Dermis microvascular lymphatic vessel endothelial cell (primary cell): ENCODE measurements around the gene MORC4. TPM values are rescaled to one million over a fixed set of nuclear protein-coding genes. Genes with fewer than 3 reads are reported as not detected.

Source experiments
- DNase-seq, 2 donors: peaks; one replicate each; pipeline versions ENCODE4 v3.0.0 to v3.0.0-alpha.2; 2010; ENCODE audit warnings: low read depth in 2 of 2
- total RNA-seq: library from RNA; depleted of rRNA; stranded (reverse); fragments of >200 nt; gene quantifications from 2 replicates; pipeline ENCODE4 v1.2.1, GENCODE V29; 2014

The MORC4 gene
- total RNA-seq, 1 donor from 2014 or later, result 6.8 TPM

DNA sequence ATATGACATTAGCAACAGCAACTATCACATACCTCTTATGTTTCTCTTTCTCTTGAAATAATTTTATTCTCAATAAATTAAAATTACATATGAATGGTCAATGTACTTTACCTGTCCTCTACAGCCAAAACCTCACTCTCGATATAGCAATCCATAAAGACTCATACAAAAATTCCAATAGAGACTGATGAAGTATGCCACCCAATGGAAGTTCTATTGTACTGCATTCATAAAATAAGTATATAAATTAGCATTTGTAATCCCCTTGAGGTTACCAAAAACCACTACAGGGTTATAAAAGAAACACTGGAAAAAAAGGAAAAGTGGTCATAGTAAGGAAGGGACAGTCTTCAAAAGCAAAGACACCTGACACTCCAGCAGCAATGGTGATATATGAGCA is 47.0 kb downstream of the MORC4 start:
- DNase-seq, result peak; percentile 10 to 17

- DNase-seq, result no peak
These were observed 47.5 kb downstream of the MORC4 start for GRCh38 chrX:106952538-106952937.

DNA sequence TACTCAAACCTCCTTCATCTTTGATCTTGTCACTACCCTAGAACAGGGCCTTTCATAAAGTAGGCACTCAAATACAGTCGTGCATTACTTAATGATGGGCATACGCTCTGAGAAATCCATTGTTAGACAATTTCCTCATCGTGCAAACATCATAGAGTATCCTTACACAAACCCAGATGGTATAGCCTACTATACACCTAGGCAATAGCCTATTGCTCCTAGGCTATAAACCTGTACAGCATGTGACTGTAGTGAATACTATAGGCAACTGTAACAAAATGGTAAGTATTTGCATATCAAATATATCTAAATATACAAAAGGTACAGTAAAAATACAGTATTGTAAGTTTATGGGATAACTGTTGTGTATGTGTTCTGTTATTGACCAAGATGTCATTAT is 47.9 kb downstream of the MORC4 start:
- no peak for DNase-seq

GRCh38 chrX:106951230-106951629 is 48.8 kb downstream of the MORC4 start:
- DNase-seq, result no peak

GRCh38 chrX:106950381-106950780 is 49.6 kb downstream of the MORC4 start:
- DNase-seq, result no peak

DNA sequence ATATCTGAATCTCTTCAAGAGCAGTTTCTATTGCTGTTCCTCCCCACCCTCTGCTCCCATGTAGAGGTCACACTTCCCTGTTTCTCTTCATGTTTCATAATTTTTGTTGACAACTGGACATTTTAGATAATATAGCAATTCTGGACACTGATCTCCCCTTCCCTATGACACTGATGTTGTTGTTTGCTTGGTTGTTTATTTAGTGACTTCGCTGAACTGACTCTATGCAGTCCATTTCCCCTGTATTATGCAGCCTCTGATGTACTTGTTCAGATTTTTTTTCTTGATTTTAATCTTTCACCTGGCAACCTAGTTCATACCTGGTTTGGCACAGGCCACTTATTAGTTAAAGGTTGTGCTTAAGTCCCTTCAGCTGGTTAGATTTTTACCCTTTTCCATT is 50.6 kb downstream of the MORC4 start:
- DNase-seq, result no peak

DNA sequence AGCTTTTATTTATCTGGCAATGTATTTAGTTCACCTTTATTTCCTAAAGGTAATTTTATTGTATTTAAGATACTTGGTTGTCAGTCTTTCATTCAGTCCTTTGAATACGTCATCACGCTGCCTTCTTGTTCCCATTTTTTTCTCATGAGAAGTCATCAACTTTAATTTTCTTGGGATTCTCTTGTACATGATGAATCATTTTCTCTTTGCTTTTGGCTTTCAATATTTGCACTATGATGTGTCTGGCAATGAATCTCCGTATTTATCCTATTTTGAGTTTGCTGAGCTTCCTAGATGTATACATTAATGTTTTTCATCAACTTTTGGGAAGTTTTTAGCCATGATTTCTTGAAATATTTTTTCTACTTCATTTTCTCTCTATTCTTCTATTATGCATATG is 51.4 kb downstream of the MORC4 start:
- DNase-seq, result no peak

GRCh38 chrX:106946464-106946863 is 53.5 kb downstream of the MORC4 start:
- no peak for DNase-seq

GRCh38 chrX:106940068-106940467 is 59.9 kb downstream of the MORC4 start:
- DNase-seq, result no peak

GRCh38 chrX:106939566-106939965 is 60.4 kb downstream of the MORC4 start:
- DNase-seq, result no peak

GRCh38 chrX:106936246-106936645 is 63.8 kb downstream of the MORC4 start:
- DNase-seq, result no peak

DNA sequence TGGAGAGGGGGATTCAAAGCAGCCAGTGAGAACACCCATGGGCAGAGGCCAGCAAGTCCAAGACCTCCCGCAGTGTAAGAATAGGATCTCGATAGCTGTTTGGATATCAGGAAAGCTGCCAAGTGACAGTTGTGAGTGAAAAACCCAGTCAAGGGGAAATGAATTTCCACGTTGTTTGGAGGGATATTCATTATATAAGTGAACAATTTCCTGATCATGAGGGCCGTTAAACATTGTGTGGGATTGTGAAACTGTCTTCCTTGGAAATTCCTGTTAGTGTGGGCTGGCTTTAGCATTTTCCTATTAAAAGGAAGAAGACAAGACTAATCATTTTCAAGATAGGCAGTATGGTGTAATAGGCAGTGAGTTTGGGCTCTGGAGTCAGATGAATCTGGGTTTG is 64.8 kb downstream of the MORC4 start:
- peak; percentile 7 to 34 for DNase-seq

- peak in 1 of 2 donors; percentile 9 for DNase-seq
These were observed 66.5 kb downstream of the MORC4 start for GRCh38 chrX:106933538-106933961.

DNA sequence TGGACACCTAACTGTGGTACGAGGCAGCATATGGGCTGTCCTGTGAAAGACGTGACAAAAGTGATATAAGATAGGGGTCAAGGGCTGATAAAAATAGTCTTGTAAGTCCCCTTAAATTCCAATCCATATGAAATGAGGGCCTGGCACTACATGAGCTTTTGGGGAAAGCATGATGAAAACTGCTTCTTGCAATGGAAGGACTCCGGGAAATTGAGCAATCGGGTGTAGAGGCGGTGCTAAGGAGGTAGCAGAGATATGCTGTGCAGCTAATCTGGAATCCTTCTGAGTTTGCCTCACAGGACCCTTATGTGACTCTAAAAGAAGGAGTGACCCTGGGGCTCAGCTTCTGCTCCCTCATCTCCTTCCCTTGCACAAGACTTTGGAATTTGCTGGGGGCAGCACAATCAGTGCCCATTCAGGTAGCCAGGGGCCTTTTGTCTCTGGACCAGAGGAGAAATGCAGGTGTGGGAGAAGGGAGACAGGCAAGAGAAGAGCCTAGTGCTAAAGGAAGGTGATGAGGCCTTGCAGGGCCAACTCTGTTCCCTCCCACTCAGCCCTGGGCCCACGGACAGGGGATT is 67.0 kb downstream of the MORC4 start:
- DNase-seq, result no peak

DNA sequence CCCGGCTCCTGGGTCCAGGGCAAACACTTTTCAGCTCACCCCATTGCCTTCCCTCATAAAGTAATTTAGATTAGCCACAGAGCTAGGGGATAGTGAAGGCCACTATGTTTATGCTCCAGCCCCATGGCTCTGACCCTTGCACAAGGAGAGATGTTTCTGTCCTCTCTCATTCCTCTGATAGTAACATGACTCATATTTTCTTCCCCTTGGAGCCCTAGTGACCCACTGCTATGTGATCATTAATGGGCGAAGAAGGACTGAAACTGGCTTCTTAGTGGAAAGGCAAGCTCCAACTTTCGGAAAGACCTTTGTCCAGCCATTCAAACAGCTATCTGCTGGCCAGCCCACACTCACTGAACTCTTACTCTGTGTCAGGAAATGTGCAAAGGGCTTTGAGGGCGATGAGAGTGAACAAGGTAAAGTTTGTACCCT is 67.5 kb downstream of the MORC4 start:
- DNase-seq, result no peak

- DNase-seq, result no peak
These were observed 68.1 kb downstream of the MORC4 start for GRCh38 chrX:106931831-106932491.

GRCh38 chrX:106928227-106928626 is 71.8 kb downstream of the MORC4 start:
- no peak for DNase-seq

GRCh38 chrX:106927700-106928099 is 72.3 kb downstream of the MORC4 start:
- no peak for DNase-seq

DNA sequence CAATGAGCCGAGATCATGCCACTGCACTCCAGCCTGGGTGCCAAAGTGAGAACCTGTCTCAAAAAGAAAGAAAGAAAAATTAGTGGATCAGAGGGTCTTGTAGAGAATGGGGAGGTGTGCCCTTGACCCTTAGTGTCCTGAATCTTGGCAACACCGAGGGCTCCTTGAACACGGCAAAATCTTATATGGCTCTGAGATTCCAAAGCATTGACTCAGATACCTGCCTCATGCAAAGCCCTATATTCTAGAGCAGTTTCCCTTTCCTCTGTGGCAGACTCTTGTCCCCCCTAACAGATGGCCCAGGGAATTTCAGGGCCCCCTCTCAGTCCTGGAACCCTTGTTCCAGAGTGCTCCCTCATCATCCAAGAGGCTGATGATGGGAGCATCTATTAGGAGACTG is 73.0 kb downstream of the MORC4 start:
- DNase-seq, result no peak

DNA sequence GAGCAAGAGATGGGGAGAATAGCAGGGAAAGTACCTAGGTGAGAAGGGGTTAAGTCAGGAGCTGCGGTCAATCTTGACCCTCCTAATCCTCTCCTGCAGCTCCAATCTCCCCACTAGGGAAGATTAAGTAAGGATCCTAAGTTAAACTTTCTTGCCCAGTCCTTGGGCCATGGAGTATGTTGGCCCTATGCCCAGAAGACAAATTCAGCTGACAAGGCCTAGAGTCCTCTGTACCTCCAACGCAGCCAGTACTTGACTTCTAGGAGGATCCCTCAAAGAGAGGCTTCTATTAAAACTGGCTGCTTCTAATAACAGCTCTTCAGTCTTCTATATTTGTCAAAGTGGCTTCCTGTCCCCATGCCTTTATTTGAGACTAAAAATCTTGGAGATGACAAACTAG is 78.4 kb downstream of the MORC4 start:
- no peak for DNase-seq

DNA sequence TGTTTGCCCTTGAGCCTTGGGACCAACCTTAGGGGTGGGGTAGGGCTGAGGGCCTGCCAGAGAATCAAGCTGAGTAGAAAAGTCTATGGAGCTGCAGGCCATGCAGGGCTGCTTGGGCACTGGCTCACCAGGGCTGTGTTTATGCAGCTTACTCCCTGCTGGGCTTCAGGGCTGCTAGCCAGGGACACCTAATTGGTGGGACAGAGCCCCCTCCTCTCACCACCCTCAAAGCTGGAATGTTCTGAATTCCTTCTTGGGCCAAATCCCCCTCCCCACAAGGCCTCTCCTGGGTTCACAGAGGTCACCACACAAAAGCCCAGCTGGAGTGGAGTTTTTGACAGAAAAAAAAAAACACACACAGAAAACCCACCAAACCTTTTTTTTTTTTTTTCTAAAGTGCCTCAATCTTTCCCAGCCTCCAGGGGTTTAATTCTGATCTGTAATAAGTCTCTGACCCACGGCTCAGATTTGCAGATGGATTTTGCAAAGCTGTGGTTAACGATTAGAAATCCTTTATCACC is 80.0 kb downstream of the MORC4 start, which contains the start of gene CLDN2:
Gene CLDN2, plus strand, starts transcription at position 471 of the 521 bp plus-strand sequence. CDS start 7,827 bp downstream, outside the sequence.
- DNase-seq, result no peak

DNA sequence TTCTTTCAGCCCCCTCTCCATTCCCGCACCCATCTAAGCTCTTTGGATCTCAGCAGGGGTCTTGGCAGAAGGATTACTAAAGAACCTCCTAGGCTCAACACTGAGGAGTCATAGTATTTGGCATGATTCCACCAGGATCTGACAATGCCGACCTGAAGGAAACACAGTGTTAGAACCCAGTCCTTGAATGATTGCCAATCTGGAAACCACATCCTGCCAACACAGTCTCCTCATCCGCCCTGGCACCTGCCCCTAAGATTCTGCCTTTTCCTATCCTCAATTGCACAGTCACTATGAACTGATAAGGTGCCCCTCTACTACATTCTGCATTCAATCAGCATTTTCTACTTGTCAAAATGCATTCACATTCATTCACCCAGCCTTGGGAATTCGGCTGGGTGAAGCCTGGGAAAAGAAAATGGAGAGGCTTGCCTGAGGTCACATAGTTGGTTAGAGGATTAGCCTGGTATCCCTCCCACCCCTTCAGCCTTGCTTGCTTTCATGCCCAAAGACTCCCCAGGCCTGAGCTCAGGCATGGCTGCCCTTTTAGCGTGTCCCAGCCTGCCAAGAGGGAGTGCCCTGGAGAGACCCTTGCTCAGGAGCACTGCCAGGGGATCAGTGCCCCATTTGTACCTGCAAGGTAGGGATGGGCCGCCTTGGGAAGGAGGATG is 82.0 kb downstream of the MORC4 start:
- DNase-seq, result peak in 1 of 2 donors; percentile 74

GRCh38 chrX:106912864-106913263 is 87.1 kb downstream of the MORC4 start:
- no peak for DNase-seq
